ENCODE measurements around the gene SLC4A1. TPM values are rescaled to one million over a fixed set of nuclear protein-coding genes. Genes with fewer than 3 reads are reported as not detected.

SLC4A1 gene
- total and polyA plus RNA-seq, 10 donors = 0.04 to 315 (median 10.3) TPM

DNA sequence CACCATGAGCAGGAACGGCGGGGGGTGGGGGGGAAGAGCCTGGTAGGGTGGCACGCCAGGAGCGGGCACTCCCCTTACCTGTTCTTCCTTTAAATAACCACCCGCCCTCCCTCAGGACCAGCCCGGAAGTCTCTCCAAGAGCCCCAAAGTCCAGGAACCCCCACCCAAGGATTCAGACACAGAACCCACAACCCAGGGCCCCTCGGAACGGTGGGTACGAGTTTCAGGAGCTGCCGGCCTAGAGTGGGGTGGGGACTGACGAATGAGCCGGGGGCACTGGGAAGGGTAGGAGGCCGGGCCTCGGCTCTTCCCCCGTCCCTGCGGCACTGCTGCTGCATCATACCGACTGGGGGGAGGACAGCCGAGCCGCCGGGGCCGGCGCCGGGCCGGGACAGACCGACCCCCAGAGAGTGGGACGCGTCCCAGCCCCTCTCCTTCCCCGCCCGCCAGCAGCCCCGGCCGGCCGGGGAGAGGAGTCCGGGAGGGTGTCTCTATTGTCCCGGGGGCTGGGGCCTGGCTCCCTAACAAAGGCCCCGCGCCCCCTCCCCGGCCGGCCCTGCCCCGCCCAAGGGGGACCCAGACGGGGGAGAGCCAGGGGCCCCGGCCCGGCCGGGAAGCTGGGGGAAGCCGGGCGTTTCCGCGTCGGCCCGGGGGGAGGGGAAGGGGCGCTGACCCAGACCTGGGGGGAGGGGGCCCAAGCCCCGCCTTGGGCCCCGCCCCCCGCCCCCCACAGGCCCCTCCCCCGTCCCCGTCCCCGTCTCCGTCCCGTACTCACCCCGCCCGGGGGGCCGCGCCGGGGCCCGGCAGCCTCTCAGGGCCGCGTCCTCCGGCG lies 69.0 kb downstream of the SLC4A1 start:
- Histone ChIP-seq H3K27ac (peak overlapping the region; percentile 95 to 100 (median 98)), H3K27me3 (replicated peaks in 1 of 7) (no peaks in the 10 kb centered on the region), H3K36me3 (peaks cover 2 to 40% (median 35%) of the 10 kb centered on the region in 6 donors), H3K4me3 (peak overlapping the region; percentile 63 to 96 (median 72)), H3K4me1 (peaks cover 12 to 67% (median 39%) of the 10 kb centered on the region in 6 donors), H3K9me3 (no peaks in the 10 kb centered on the region)
- peak; percentile 95 for DNase-seq
- intact Hi-C loops (cut with DNase I; ENCODE audit: low total_unique reads) = no loop called here
- 0 to 2% (median 1%) methylated on average over 9 to 59 of the region's 68 CpGs for WGBS, 5 donors
- TF ChIP-seq, protein P1, sequence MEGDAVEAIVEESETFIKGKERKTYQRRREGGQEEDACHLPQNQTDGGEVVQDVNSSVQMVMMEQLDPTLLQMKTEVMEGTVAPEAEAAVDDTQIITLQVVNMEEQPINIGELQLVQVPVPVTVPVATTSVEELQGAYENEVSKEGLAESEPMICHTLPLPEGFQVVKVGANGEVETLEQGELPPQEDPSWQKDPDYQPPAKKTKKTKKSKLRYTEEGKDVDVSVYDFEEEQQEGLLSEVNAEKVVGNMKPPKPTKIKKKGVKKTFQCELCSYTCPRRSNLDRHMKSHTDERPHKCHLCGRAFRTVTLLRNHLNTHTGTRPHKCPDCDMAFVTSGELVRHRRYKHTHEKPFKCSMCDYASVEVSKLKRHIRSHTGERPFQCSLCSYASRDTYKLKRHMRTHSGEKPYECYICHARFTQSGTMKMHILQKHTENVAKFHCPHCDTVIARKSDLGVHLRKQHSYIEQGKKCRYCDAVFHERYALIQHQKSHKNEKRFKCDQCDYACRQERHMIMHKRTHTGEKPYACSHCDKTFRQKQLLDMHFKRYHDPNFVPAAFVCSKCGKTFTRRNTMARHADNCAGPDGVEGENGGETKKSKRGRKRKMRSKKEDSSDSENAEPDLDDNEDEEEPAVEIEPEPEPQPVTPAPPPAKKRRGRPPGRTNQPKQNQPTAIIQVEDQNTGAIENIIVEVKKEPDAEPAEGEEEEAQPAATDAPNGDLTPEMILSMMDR (IDR thresholded peaks at IDR 0.05 in 8 of 11, conservative IDR thresholded peaks at IDR 0.05 in 3 of 11) = no peak
- TF ChIP-seq POLR2AphosphoS5 (IDR thresholded peaks at IDR 0.05) = peak; percentile 22 to 71 (median 40)
- TF ChIP-seq POLR2A (IDR thresholded peaks at IDR 0.05) = peak in 1 of 3 donors; percentile 18

Small RNAs within 50 kb of the gene (microRNA-seq; reads per million reads assigned to microRNA genes)
- gene MIR6782 = 0 to 0.72 (median 0.35) reads per million in 3 donors

Small RNAs within 50 kb of the gene (small RNA-seq; reads per million reads assigned to genes)
- gene MIR6782 = 0 reads per million in 4 donors
- 0 reads per million in 4 donors for gene RF00012
- 0 to 0.08 (median 0.06) reads per million in 4 donors for gene RN7SL507P
- 0 reads per million in 4 donors for gene RNU6-453P

Other genes starting within 250 kb of the SLC4A1 start
- gene LSM12, start 201.5 kb downstream of the SLC4A1 start, total RNA-seq = 10 to 100 TPM; 21.6 to 43.1 (median 39.4) TPM
- gene LSM12, start 201.5 kb downstream of the SLC4A1 start, polyA plus RNA-seq = 10 to 100 TPM; 18.9 to 30.4 (median 22.4) TPM
- gene G6PC3, start 197.4 kb downstream of the SLC4A1 start, total RNA-seq = 10 to 100 TPM; 24.9 to 49.2 (median 39.2) TPM
- gene G6PC3, start 197.4 kb downstream of the SLC4A1 start, polyA plus RNA-seq = 10 to 100 TPM; 28.9 to 36.8 (median 35.9) TPM
- 10 to 100 TPM; 42.3 to 72.9 (median 59.4) TPM for gene HDAC5, start 144.5 kb downstream of the SLC4A1 start, total RNA-seq
- gene HDAC5, start 144.5 kb downstream of the SLC4A1 start, polyA plus RNA-seq = 10 to 100 TPM; 18.5 to 39.9 (median 22.4) TPM
- 1 to 10 TPM; 1.3 to 4.1 (median 1.8) TPM for gene HROB, start 126.2 kb downstream of the SLC4A1 start, total RNA-seq
- 1 to 10 TPM in 2 of 3 donors, under 1 TPM in 1; 0.83 to 1.0 (median 1.0) TPM for gene HROB, start 126.2 kb downstream of the SLC4A1 start, polyA plus RNA-seq
- under 1 TPM in 1 of 7 donors, not detected in 6; 0.57 TPM for gene ASB16, start 97.4 kb downstream of the SLC4A1 start, total RNA-seq
- under 1 TPM in 2 of 3 donors, not detected in 1; 0.09 to 0.16 TPM for gene ASB16, start 97.4 kb downstream of the SLC4A1 start, polyA plus RNA-seq
- 10 to 100 TPM; 41.9 to 59.0 (median 43.8) TPM for gene TMUB2, start 81.2 kb downstream of the SLC4A1 start, total RNA-seq
- gene TMUB2, start 81.2 kb downstream of the SLC4A1 start, polyA plus RNA-seq = 10 to 100 TPM; 26.8 to 49.4 (median 43.1) TPM
- 10 to 100 TPM; 51.3 to 96.2 (median 68.4) TPM for gene ATXN7L3, start 68.3 kb downstream of the SLC4A1 start, total RNA-seq
- 10 to 100 TPM; 25.2 to 55.5 (median 27.2) TPM for gene ATXN7L3, start 68.3 kb downstream of the SLC4A1 start, polyA plus RNA-seq
- gene UBTF, start 48.5 kb downstream of the SLC4A1 start, total RNA-seq = 100 to 1,000 TPM in 3 of 7 donors, 10 to 100 TPM in 4; 77.0 to 113 (median 94.8) TPM
- gene UBTF, start 48.5 kb downstream of the SLC4A1 start, polyA plus RNA-seq = 10 to 100 TPM; 43.2 to 67.0 (median 43.9) TPM
- 10 to 100 TPM in 1 of 7 donors, 1 to 10 TPM in 5, under 1 TPM in 1; 0.95 to 12.5 (median 2.0) TPM for gene RUNDC3A, start 40.5 kb upstream of the SLC4A1 start, total RNA-seq
- 10 to 100 TPM in 1 of 3 donors, 1 to 10 TPM in 1, under 1 TPM in 1; 0.48 to 14.6 (median 1.2) TPM for gene RUNDC3A, start 40.5 kb upstream of the SLC4A1 start, polyA plus RNA-seq
- 100 to 1,000 TPM in 4 of 7 donors, 10 to 100 TPM in 3; 76.1 to 214 (median 104) TPM for gene SLC25A39, start 56.7 kb upstream of the SLC4A1 start, total RNA-seq
- gene SLC25A39, start 56.7 kb upstream of the SLC4A1 start, polyA plus RNA-seq = 100 to 1,000 TPM; 101 to 204 (median 132) TPM
- gene GRN, start 77.2 kb upstream of the SLC4A1 start, total RNA-seq = 100 to 1,000 TPM; 503 to 896 (median 579) TPM
- gene GRN, start 77.2 kb upstream of the SLC4A1 start, polyA plus RNA-seq = 100 to 1,000 TPM; 135 to 237 (median 166) TPM
- gene FAM171A2, start 95.7 kb upstream of the SLC4A1 start, total RNA-seq = 1 to 10 TPM in 2 of 7 donors, under 1 TPM in 5; 0.60 to 2.5 (median 0.69) TPM
- gene FAM171A2, start 95.7 kb upstream of the SLC4A1 start, polyA plus RNA-seq = under 1 TPM; 0.11 to 0.42 (median 0.33) TPM
- 10 to 100 TPM; 11.3 to 36.7 (median 23.7) TPM for gene ITGA2B, start 121.5 kb upstream of the SLC4A1 start, total RNA-seq
- gene ITGA2B, start 121.5 kb upstream of the SLC4A1 start, polyA plus RNA-seq = 1 to 10 TPM in 2 of 3 donors, under 1 TPM in 1; 0.93 to 2.3 (median 1.7) TPM
- 10 to 100 TPM; 48.4 to 66.3 (median 60.5) TPM for gene GPATCH8, start 235.3 kb upstream of the SLC4A1 start, total RNA-seq
- 1 to 10 TPM; 4.8 to 9.1 (median 5.3) TPM for gene GPATCH8, start 235.3 kb upstream of the SLC4A1 start, polyA plus RNA-seq

All from spleen (tissue), 11 donors.